Mesenchymal stem cell (in vitro differentiated cells and primary cell): ENCODE data around the gene CASS4.
A peak's percentile ranks its signal among the peaks of the same experiment; 100 is the strongest.
"Not testable (repeated sequence)": the region's sequence is repeated elsewhere in the genome, so short reads cannot be mapped to it uniquely, and the experiment has no call there.

Experiments
- DNase-seq: peaks from one replicate; pipeline ENCODE4 v3.0.0-alpha.2; 2013
- H2AFZ ChIP-seq: one replicate; pipeline ENCODE4 v1.6.1; 2013; ENCODE audit warnings: low read depth, mild to moderate bottlenecking, control low read depth, inconsistent platforms, low read length, moderate library complexity
- H2AK5ac ChIP-seq: 2 replicates; pipeline ENCODE4 v1.6.1; 2013; ENCODE audit warnings: low read length, moderate library complexity, mild to moderate bottlenecking, inconsistent platforms; ENCODE audit not compliant: severe bottlenecking
- H2BK120ac ChIP-seq: one replicate; pipeline ENCODE4 v1.6.1; 2013; ENCODE audit warnings: low read depth, mild to moderate bottlenecking, inconsistent platforms, low read length, moderate library complexity
- H2BK12ac ChIP-seq, 2 experiments: one replicate each; pipeline ENCODE4 v1.6.1; 2013; ENCODE audit warnings: inconsistent platforms in 2 of 2, low read length in 2 of 2, mild to moderate bottlenecking in 2 of 2, moderate library complexity in 2 of 2, control low read depth in 1 of 2
- H2BK15ac ChIP-seq: one replicate; pipeline ENCODE4 v1.6.1; 2013; ENCODE audit warnings: mild to moderate bottlenecking, low read depth, inconsistent platforms; ENCODE audit not compliant: poor library complexity, severe bottlenecking
- H2BK5ac ChIP-seq: 2 replicates; pipeline ENCODE4 v1.6.1; 2013; ENCODE audit warnings: low read depth, mild to moderate bottlenecking, low read length, control low read depth, inconsistent platforms; ENCODE audit not compliant: poor library complexity, severe bottlenecking
- H3K14ac ChIP-seq, 2 experiments: one replicate each; pipeline ENCODE4 v1.6.1; 2013; ENCODE audit warnings: inconsistent platforms in 2 of 2, low read length in 2 of 2, control low read depth in 1 of 2, mild to moderate bottlenecking in 1 of 2, moderate library complexity in 1 of 2
- H3K18ac ChIP-seq, 2 experiments: one replicate each; pipeline ENCODE4 v1.6.1; 2013; ENCODE audit warnings: inconsistent platforms in 2 of 2, low read length in 2 of 2, control low read depth in 1 of 2, low read depth in 1 of 2, mild to moderate bottlenecking in 1 of 2
- H3K23ac ChIP-seq, 2 experiments: one replicate each; pipeline ENCODE4 v1.6.1; 2013; ENCODE audit warnings: inconsistent platforms in 2 of 2, low read length in 2 of 2, mild to moderate bottlenecking in 2 of 2, moderate library complexity in 2 of 2, control low read depth in 1 of 2
- H3K27ac ChIP-seq: 2 replicates; pipeline ENCODE4 v1.5.1; 2013; ENCODE audit warnings: mild to moderate bottlenecking, moderate library complexity, low read length, control low read depth, inconsistent platforms; ENCODE audit not compliant: poor library complexity, severe bottlenecking
- H3K27me3 ChIP-seq, 2 experiments: 2 replicates each; pipeline versions ENCODE4 v1.6.1 to v1.7.0; 2013; ENCODE audit warnings: low read length in 2 of 2, mild to moderate bottlenecking in 2 of 2, moderate library complexity in 2 of 2, control low read depth in 1 of 2, inconsistent platforms in 1 of 2; ENCODE audit not compliant: control insufficient read depth in 1 of 2, insufficient read depth in 1 of 2
- H3K36me3 ChIP-seq, 2 experiments: 2 replicates each; pipeline versions ENCODE4 v1.6.1 to v1.7.0; 2013; ENCODE audit warnings: low read length in 2 of 2, control low read depth in 1 of 2, inconsistent platforms in 1 of 2, low read depth in 1 of 2, mild to moderate bottlenecking in 1 of 2; ENCODE audit not compliant: insufficient read depth in 2 of 2, control insufficient read depth in 1 of 2
- H3K4ac ChIP-seq, 2 experiments: one replicate each; pipeline ENCODE4 v1.6.1; 2013; ENCODE audit warnings: inconsistent platforms in 2 of 2, low read length in 2 of 2, mild to moderate bottlenecking in 2 of 2, moderate library complexity in 2 of 2, control low read depth in 1 of 2, low read depth in 1 of 2
- H3K4me1 ChIP-seq: 2 replicates; pipeline ENCODE4 v1.6.1; 2013; ENCODE audit warnings: low read depth, low read length, control low read depth; ENCODE audit not compliant: control insufficient read depth, insufficient read depth
- H3K4me2 ChIP-seq: 2 replicates; pipeline ENCODE4 v1.6.1; 2013; ENCODE audit warnings: low read length, mild to moderate bottlenecking, inconsistent platforms; ENCODE audit not compliant: poor library complexity, severe bottlenecking
- H3K4me3 ChIP-seq, 2 experiments: 2 replicates each; pipeline versions ENCODE4 v1.5.1 to v1.7.0; 2013; ENCODE audit warnings: low read length in 2 of 2, mild to moderate bottlenecking in 2 of 2, control low read depth in 1 of 2, low read depth in 1 of 2; ENCODE audit not compliant: insufficient read depth in 1 of 2
- H3K79me1 ChIP-seq: replicated peaks from 2 replicates; pipeline ENCODE4 v1.6.1; 2013; ENCODE audit warnings: mild to moderate bottlenecking, control low read depth, low read length, inconsistent platforms; ENCODE audit not compliant: poor library complexity, severe bottlenecking
- H3K9ac ChIP-seq: 2 replicates; pipeline ENCODE4 v1.7.0; 2013; ENCODE audit warnings: mild to moderate bottlenecking, low read length, moderate library complexity
- H3K9me3 ChIP-seq: 2 replicates; pipeline ENCODE4 v1.7.0; 2013; ENCODE audit warnings: mild to moderate bottlenecking, low read length; ENCODE audit not compliant: control insufficient read depth
- H4K8ac ChIP-seq: one replicate; pipeline ENCODE4 v1.6.1; 2013; ENCODE audit warnings: inconsistent platforms, mild to moderate bottlenecking, low read length, moderate library complexity
- H4K91ac ChIP-seq: one replicate; pipeline ENCODE4 v1.6.1; 2013; ENCODE audit warnings: mild to moderate bottlenecking, low read length, inconsistent platforms
- WGBS: methylation state at CpG from one replicate; pipeline ENCODE4 v1.1.7; 2013; ENCODE audit warnings: mixed read lengths; 5-methylcytosine and 5-hydroxymethylcytosine counted together

The CASS4 gene

DNA sequence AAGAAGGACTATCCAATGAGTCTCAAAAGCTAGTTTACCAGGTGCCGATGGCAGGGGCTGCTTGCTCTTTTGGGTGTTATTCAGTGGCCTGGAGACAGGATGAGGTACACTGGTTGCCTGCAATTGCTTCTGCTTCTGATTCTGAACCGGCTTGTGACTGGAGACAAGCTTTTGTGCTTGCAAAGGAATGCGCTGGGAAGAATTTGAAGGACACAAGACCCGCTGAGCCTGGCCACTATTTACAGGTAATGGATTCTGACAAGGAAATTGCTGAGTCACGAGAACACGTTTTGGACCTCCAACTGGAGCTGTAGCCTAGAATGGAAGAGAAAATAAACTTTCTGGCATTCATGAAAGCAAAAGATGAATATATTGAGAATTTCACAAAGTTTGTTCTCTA lies 25.8 kb upstream of the CASS4 start:
- Histone ChIP-seq H3K9me3 (no peaks in the 10 kb centered on the region), H3K4me3 (no peak overlapping the region), H3K27me3 (no peaks in the 10 kb centered on the region), H3K14ac (no peak overlapping the region), H3K79me1 (peaks cover 37% of the 10 kb centered on the region), H4K91ac (no peak overlapping the region), H2BK5ac (no peak overlapping the region), H2BK15ac (no peak overlapping the region), H3K9ac (no peak overlapping the region), H2BK120ac (no peak overlapping the region), H3K4me1 (no peaks in the 10 kb centered on the region), H4K8ac (no peak overlapping the region), H2BK12ac (no peak overlapping the region), H3K4ac (no peak overlapping the region), H3K23ac (no peak overlapping the region), H2AFZ (no peak overlapping the region), H3K4me2 (no peak overlapping the region), H3K27ac (no peak overlapping the region), H3K36me3 (peaks cover 26 to 46% of the 10 kb centered on the region in 2 experiments), H3K18ac (no peak overlapping the region), H2AK5ac (no peak overlapping the region)
- no peak for DNase-seq
- WGBS: 96% methylated on average over 6 of the region's 6 CpGs

DNA sequence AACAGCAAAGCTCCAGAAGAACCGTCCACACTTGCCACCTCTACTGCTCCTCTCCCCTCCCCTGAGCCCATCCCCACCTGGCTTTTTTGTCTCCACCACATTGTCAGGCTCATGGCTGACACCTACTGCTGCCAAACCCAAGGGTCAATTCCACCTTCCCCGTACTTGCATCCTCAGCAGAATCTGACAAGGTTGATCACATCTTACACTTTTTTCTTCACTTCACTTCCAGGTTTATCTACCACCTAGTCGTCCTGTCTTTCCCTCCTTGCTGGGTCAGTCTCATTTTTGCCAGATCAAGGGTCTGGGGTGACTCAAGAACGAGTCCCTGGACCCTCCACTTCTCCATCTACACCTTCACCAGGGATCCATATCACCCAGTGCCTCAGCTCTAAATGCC lies 23.2 kb upstream of the CASS4 start:
- no peak overlapping the region for H3K4me2 ChIP-seq
- no peak overlapping the region for H3K18ac ChIP-seq
- no peak overlapping the region for H2BK5ac ChIP-seq
- H3K9ac ChIP-seq: no peak overlapping the region
- H2BK12ac ChIP-seq: no peak overlapping the region
- no peak overlapping the region for H3K27ac ChIP-seq
- peaks cover 3% of the 10 kb centered on the region for H3K4me1 ChIP-seq
- no peak overlapping the region for H3K23ac ChIP-seq
- peaks cover 27% of the 10 kb centered on the region for H3K79me1 ChIP-seq
- no peak overlapping the region for H3K14ac ChIP-seq
- WGBS: 87% methylated on average over 4 of the region's 4 CpGs
- no peaks in the 10 kb centered on the region for H3K27me3 ChIP-seq
- H2AFZ ChIP-seq: no peak overlapping the region
- DNase-seq: no peak
- no peak overlapping the region for H2BK120ac ChIP-seq
- no peak overlapping the region for H2BK15ac ChIP-seq
- H3K9me3 ChIP-seq: no peaks in the 10 kb centered on the region
- no peak overlapping the region for H3K4me3 ChIP-seq
- peaks cover 17 to 34% of the 10 kb centered on the region in 2 experiments for H3K36me3 ChIP-seq
- no peak overlapping the region for H3K4ac ChIP-seq
- no peak overlapping the region for H4K91ac ChIP-seq
- no peak overlapping the region for H4K8ac ChIP-seq
- no peak overlapping the region for H2AK5ac ChIP-seq

DNA sequence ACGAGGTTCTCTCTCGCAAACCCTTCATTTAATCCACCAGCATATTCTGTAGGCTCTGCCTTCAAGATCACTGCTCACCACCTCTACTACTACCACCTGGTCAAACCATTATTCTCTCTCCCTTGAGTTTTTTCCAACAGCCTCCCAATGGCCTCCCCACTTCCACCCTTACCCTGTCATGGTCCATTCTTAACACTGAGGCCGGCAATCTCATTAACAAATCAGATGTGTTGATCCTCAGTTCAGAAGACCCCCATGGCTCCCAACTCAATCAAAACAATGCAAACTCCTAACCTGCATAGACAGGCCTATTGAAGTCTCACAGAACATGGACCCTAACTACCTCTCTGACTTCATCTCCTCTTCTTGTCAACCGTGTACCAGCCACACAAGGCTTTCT lies 22.3 kb upstream of the CASS4 start:
- H3K23ac ChIP-seq: no peak overlapping the region
- H2BK15ac ChIP-seq: no peak overlapping the region
- H3K9ac ChIP-seq: no peak overlapping the region
- no peaks in the 10 kb centered on the region for H3K9me3 ChIP-seq
- H2AFZ ChIP-seq: no peak overlapping the region
- DNase-seq: no peak
- WGBS: 98% methylated on average over 4 of the region's 4 CpGs
- H3K4me2 ChIP-seq: no peak overlapping the region
- no peak overlapping the region for H4K91ac ChIP-seq
- H4K8ac ChIP-seq: peak overlapping the region; percentile 7
- H3K4me3 ChIP-seq: no peak overlapping the region
- peaks cover 3% of the 10 kb centered on the region for H3K4me1 ChIP-seq
- H3K4ac ChIP-seq: no peak overlapping the region
- H3K18ac ChIP-seq: no peak overlapping the region
- H3K27ac ChIP-seq: no peak overlapping the region
- H2BK120ac ChIP-seq: no peak overlapping the region
- H3K27me3 ChIP-seq: no peaks in the 10 kb centered on the region
- H3K14ac ChIP-seq: no peak overlapping the region
- no peak overlapping the region for H2BK5ac ChIP-seq
- peaks cover 23% of the 10 kb centered on the region for H3K79me1 ChIP-seq
- H2BK12ac ChIP-seq: no peak overlapping the region
- H2AK5ac ChIP-seq: no peak overlapping the region
- H3K36me3 ChIP-seq: peaks cover 17 to 29% of the 10 kb centered on the region in 2 experiments

DNA sequence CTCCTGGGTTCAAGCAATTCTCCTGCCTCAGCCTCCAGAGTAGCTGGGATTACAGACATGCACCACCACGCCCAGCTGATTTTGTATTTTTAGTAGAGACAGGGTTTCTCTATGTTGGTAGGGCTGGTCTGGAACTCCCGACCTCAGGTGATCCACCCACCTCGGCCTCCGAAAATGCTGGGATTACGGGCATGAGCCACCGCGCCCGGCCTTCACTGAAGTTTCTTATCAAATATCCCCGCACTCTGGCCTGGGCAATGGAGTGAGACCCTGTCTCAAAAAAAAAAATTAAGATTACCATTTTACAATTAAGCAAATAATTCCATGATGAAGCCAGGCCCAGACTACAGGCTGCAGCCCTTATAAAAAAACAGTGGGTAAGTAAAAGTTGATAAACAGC lies 21.7 kb upstream of the CASS4 start:
- not testable (repeated sequence) for H2AFZ ChIP-seq, H2BK120ac ChIP-seq, H2BK5ac ChIP-seq, H3K4ac ChIP-seq, H4K8ac ChIP-seq, H2BK12ac ChIP-seq, H3K9me3 ChIP-seq, H3K27ac ChIP-seq, H3K27me3 ChIP-seq, H3K4me1 ChIP-seq, DNase-seq, H3K18ac ChIP-seq, H2BK15ac ChIP-seq, H2AK5ac ChIP-seq, H3K4me2 ChIP-seq, H3K14ac ChIP-seq, H3K23ac ChIP-seq, H4K91ac ChIP-seq
- Histone ChIP-seq H3K9ac (peak overlapping the region; percentile 97), H3K4me3 (peak overlapping the region in 1 of 2 experiments; percentile 96), H3K36me3 (peaks cover 18 to 29% of the 10 kb centered on the region in 2 experiments), H3K79me1 (peaks cover 25% of the 10 kb centered on the region)
- 97% methylated on average over 8 of the region's 9 CpGs for WGBS
